HG02610 (cell line): ENCODE data around the gene SEC22A.

ENCODE experiments used
- ATAC-seq: cut with Tn5 transposase; IDR thresholded peaks from one replicate; pipeline ENCODE4 v1.9.1; 2021; ENCODE audit warnings: mild to moderate bottlenecking, moderate library complexity; ENCODE audit not compliant: unreplicated experiment

SEC22A gene

DNA sequence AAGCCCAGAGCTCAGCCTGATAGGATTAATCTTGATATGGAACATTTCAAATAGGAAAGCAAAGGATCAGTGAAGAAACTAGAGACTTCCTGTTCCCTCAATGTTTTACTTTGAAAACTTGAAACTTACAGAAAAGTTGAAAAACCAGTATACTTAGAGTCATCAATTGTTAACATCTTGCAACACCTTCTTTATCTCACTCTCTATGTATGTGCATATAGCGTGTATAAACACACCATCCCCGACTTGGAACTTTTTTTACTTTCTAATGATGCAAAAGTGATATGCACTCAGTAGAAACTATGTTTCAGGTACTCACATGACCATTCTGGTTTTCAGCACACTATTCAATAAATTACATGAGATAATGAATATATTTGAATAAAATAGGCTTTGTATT, 60.5 kb downstream of the SEC22A start:
- no peak for ATAC-seq

DNA sequence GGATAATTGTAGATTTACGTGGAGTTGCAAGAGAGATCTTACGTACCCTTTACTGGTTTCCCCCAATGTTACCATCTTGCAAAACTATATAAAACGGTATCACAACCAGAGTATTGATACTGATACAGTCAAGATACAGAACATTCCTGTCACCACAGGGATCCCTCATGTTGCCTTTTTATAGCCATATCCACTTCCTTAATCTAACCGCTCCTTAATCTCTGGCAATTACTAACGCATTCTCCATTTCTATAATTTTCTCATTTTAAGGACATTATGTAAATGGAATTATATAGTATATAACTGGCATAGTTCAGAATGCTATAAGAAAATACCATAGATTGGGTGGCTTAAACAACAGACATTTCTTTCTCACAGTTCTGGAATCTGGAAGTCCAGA, 61.1 kb downstream of the SEC22A start:
- no peak for ATAC-seq

- ATAC-seq = no peak
These were observed 62.2 kb downstream of the SEC22A start for GRCh38 chr3:123263941-123264340.

DNA sequence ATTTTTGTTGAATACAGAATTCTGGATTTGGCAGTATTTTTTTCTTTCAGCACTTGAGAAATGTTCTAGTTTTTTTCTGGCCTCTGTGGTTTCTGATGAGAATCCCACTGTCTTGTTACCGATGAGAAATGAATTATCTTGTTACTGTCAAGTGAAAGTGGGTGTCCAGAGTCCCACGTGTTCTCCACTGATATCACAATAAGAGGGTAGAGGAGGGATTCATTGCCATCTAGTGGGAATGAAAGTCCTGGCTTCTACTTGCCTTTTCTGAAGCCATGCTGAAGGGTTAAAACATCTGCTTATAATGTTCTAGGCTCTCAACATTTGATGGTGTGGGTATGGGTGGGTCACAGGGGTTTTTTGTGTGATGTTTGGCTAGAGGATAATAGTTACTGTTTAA, 66.1 kb downstream of the SEC22A start:
- no peak for ATAC-seq

- no peak for ATAC-seq
These were observed 69.1 kb downstream of the SEC22A start for GRCh38 chr3:123270818-123271217.

DNA sequence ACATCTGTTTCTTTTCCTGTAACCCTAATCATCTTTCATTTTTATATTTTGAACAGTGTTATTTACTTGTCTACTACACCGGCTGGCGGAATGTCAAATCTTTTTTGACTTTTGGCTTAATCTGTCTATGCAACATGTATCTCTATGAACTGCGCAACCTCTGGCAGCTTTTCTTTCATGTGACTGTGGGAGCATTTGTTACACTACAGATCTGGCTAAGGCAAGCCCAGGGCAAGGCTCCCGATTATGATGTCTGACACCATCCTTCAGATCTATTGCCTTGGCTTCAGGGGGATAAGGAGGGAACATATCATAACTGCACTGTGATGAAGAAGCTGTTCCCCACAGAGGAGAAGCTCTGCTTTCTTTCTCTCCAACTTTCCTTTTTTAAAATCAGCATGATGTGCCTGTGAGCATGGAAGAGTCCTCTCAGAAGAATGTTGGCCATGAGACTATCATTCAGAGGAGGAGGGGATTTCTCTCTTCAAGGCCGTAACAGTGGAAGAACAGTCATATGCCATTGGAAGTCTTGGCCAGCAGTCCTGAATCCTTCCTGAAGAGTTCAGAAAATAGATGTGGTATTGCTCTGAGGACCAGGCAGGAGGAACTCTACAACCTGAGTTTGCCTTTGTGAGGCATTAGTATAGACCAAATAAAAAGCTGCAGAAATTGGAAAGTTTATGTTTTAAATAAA, 69.9 kb downstream of the SEC22A start:
- ATAC-seq = no peak

- ATAC-seq = no peak
These were observed 70.8 kb downstream of the SEC22A start for GRCh38 chr3:123272547-123272946.

GRCh38 chr3:123275691-123276090, 73.9 kb downstream of the SEC22A start:
- ATAC-seq = no peak

- ATAC-seq = no peak
These were observed 74.7 kb downstream of the SEC22A start for GRCh38 chr3:123276346-123277006.

GRCh38 chr3:123277106-123277505, 75.4 kb downstream of the SEC22A start:
- ATAC-seq = no peak

DNA sequence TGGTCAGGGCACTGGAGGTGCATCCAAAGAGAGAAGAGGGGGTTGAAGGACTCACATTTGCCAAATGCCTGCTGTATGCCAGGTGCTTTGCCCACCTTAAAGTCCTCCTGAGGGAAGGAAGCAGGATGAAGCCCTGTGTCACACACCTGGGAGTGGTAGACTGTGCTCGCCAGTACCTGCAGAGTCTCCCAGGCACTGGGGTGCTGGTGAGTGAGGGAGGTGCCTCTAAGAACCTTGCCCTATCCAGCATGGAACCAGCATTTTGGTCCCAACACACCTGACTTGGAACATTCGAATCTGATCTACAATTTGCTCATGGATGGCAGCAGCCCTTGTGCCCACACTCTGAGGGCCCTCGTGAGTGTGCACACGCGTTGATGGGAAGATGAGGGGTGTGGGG, 76.7 kb downstream of the SEC22A start:
- ATAC-seq = no peak

GRCh38 chr3:123279121-123279520, 77.4 kb downstream of the SEC22A start:
- ATAC-seq = no peak

DNA sequence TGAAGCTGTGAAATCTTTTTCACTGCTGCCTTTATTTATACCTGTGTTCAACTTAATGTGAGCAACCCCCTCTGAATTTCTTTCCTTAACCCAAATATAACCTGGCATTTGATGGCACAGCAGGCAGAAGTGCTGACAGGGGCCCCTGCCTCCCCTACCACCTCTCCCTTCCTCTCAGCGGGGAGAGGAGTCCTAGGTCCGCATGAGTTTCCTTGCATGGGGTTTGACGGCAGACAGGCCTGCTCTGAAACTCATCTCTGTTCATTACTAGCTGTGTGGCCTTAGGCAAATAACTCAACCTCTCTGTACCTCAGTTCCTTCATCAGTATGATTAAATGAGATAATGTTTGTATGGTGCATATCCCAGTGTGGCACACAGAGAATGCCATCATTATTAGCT, 79.7 kb downstream of the SEC22A start:
- no peak for ATAC-seq

DNA sequence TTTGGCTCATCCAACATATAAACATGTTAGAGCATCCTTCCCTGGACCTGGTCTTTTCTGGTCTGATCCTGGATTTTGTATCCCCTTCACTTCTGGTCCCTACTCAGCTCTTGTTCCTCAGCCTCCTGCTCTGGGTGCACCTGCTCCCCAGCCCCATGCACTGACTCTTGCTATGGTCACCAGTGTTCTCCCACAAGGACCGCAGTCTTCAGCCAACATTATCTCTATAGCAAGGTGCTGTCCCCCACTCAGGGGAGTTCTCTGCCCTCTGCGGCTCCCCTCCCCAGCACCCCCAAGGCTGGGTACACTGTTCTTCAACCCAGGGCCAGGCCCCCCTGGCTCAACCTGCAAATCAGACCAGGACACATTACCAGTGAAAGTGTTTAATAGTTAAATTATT, 80.2 kb downstream of the SEC22A start:
- no peak for ATAC-seq

- no peak for ATAC-seq
These were observed 80.7 kb downstream of the SEC22A start for GRCh38 chr3:123282461-123282860.

- no peak for ATAC-seq
These were observed 81.3 kb downstream of the SEC22A start for GRCh38 chr3:123283074-123283473.

DNA sequence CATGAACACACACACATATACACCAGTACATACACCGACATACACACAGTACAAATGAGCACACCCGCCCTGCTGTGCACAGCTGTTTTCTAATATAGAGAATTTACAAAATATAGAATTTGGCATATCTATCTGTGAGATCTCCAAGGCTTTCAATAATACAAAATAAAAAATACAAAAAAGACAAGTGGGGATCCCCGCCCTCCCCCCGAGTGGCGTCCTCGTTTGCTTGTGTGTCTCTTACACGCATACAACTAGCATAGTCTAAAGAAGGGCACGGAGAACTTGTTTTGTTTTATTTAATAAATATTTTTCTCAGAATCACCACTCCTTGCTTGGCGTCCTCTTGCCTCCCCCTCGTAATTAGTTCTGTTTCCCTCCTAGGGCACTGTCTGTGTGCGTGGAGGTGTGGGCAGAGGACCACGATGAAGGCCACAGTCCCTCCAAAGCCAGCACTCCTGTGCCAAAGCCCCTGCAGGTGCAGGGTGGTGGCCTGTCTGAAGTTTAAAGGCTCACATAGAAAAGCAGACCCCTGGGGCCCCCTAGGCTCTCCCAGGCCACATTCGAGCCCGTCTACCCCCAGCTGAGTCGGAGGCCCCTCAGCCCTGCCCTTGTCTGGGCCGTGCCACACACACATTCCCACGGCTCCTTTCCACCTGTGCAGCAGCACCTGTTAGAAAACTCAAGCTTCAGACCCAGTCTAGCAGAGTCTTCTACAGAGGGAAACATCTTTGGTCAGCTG, 82.1 kb downstream of the SEC22A start:
- no peak for ATAC-seq

- ATAC-seq = no peak
These were observed 82.8 kb downstream of the SEC22A start for GRCh38 chr3:123284399-123285010.

DNA sequence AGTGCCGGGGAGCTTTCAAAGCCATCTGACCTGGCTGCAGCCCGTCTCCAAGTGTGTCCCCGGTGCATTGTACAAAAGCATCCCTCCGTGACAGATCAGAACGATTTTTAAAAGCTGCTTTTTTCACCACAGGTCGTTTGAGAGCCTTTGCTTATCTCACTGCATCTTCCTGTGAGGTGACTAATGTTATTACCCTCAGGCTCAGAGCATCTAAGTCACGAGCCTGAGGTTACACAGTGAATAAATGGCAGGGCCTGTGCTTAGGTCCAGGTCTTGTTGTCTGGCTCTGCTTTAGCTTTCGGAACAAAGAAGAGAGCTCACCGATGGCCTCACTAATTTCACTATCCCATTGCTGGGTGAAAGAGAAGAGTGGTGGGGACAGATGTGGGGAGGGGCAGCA, 83.3 kb downstream of the SEC22A start:
- no peak for ATAC-seq

DNA sequence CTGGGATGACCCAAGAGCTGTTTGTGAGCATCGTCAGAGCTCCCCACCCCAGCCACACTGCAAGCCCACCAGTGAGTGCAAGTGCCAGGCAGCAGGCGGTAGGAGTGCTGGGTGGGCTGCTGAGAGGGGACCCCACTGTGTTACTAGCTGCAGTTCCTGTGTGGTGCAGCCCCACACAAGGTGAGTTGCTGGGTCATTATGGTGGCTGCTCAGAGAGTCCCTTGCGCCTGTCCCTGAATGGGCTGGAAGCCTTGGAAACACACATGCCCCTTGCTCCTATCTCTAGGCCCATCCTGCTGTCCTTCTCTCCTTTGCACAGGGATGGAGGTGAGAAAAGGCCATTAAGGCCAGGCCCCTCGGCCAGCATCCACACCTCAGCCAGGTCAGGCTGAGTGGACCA, 83.7 kb downstream of the SEC22A start:
- ATAC-seq = no peak

DNA sequence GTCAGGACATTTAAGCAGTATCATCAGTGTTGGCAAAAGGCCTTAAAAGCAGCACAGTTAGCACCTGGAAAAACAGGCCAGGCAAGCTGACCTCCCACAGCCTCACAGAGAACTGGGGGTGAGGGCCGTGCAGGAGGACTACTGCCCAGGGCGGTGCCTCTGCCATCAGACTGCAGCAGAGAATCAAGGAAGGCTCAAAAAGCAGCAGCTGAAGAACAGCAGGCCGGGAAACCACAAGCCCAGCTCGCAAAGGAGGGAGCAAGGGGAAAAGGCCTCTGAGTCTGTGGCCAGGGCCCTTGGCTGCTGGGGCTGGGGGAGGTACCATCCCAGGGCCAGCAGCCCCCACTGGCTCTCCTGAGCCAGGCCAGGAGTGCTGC, 84.2 kb downstream of the SEC22A start:
- ATAC-seq = no peak
